Renal pelvis (tissue), 4 donors: ENCODE data around the gene AP2B1. TPM values are rescaled to one million over a fixed set of nuclear protein-coding genes. Genes with fewer than 3 reads are reported as not detected.
"Not testable (repeated sequence)": the region's sequence is repeated elsewhere in the genome, so short reads cannot be mapped to it uniquely, and the experiment has no call there.

Experiments
- DNase-seq: peaks from one replicate; pipeline ENCODE4 v3.0.0-alpha.2; 2013
- polyA plus RNA-seq, 3 donors: library from polyadenylated mRNA; unstranded; fragments of 120-200 nt; gene quantifications; one replicate each; pipeline ENCODE4 v1.2.1, GENCODE V29; 2013; ENCODE audit not compliant: insufficient read length in 3 of 3

Gene AP2B1
- polyA plus RNA-seq, 3 donors: 120 to 137 (median 127) TPM

- no peak for DNase-seq
These were observed 156.7 kb downstream of the AP2B1 start for GRCh38 chr17:35743626-35744328.

- no peak for DNase-seq
These were observed 157.7 kb downstream of the AP2B1 start for GRCh38 chr17:35744830-35745229.

GRCh38 chr17:35745246-35745645 lies 158.1 kb downstream of the AP2B1 start:
- no peak for DNase-seq

GRCh38 chr17:35745749-35746320 lies 158.7 kb downstream of the AP2B1 start:
- no peak for DNase-seq

- peak; percentile 72 for DNase-seq
These were observed 160.5 kb downstream of the AP2B1 start for GRCh38 chr17:35747540-35748017.

GRCh38 chr17:35748341-35748841 lies 161.3 kb downstream of the AP2B1 start:
- no peak for DNase-seq

GRCh38 chr17:35748979-35749378 lies 161.9 kb downstream of the AP2B1 start:
- no peak for DNase-seq

- DNase-seq: no peak
These were observed 162.7 kb downstream of the AP2B1 start for GRCh38 chr17:35749560-35750412.

- no peak for DNase-seq
These were observed 163.6 kb downstream of the AP2B1 start for GRCh38 chr17:35750526-35751395.

GRCh38 chr17:35751541-35751940 lies 164.4 kb downstream of the AP2B1 start:
- not testable (repeated sequence) for DNase-seq

- no peak for DNase-seq
These were observed 165.3 kb downstream of the AP2B1 start for GRCh38 chr17:35752471-35752870.

GRCh38 chr17:35752945-35753764 lies 166.0 kb downstream of the AP2B1 start, which contains the start of gene GAS2L2:
Gene GAS2L2, minus strand, starts transcription at chr17:35753239. Its CDS starts 389 bp downstream, at chr17:35752850.
- no peak for DNase-seq

- no peak for DNase-seq
These were observed 170.1 kb downstream of the AP2B1 start for GRCh38 chr17:35757243-35757642.

GRCh38 chr17:35760587-35760986 lies 173.5 kb downstream of the AP2B1 start, which contains the start of gene C17orf50:
Gene C17orf50, plus strand, starts transcription at chr17:35760887. Its CDS starts 55 bp downstream, at chr17:35760942.
- DNase-seq: no peak

GRCh38 chr17:35761601-35762000 lies 174.5 kb downstream of the AP2B1 start:
- no peak for DNase-seq

- DNase-seq: no peak
These were observed 176.6 kb downstream of the AP2B1 start for GRCh38 chr17:35763767-35764122.

- peak; percentile 90 for DNase-seq
These were observed 177.2 kb downstream of the AP2B1 start for GRCh38 chr17:35764123-35764991.

GRCh38 chr17:35765086-35765710 lies 178.1 kb downstream of the AP2B1 start:
- no peak for DNase-seq
